Neural progenitor cell (in vitro differentiated cells): Measurements from ENCODE around the gene EIF4G3. TPM values are rescaled to one million over a fixed set of nuclear protein-coding genes. Genes with fewer than 3 reads are reported as not detected.

Experiments
- DNase-seq: peaks from one replicate; pipeline ENCODE4 v3.0.0-alpha.2; 2016; ENCODE audit warnings: low spot score
- H2AFZ ChIP-seq: fragments of 200-600 bp; sonication (generic); replicated peaks from 2 replicates; pipeline ENCODE4 v1.6.1; 2016; ENCODE audit warnings: antibody characterized with exemption
- H3F3A ChIP-seq: fragments of 200-600 bp; sonication (generic); 2 replicates; pipeline ENCODE4 v1.6.1; 2016; ENCODE audit warnings: antibody characterized with exemption, low read depth
- H3K27ac ChIP-seq: fragments of 200-600 bp; sonication (generic); 2 replicates; pipeline ENCODE4 v1.5.1; 2016; ENCODE audit warnings: mild to moderate bottlenecking
- H3K27me3 ChIP-seq: fragments of 200-600 bp; sonication (generic); 2 replicates; pipeline ENCODE4 v1.6.1; 2016; ENCODE audit warnings: mild to moderate bottlenecking, moderate library complexity
- H3K36me3 ChIP-seq: fragments of 200-600 bp; sonication (generic); 2 replicates; pipeline ENCODE4 v1.5.1; 2016
- H3K4me1 ChIP-seq: fragments of 200-600 bp; sonication (generic); 2 replicates; pipeline ENCODE4 v1.6.1; 2016; ENCODE audit warnings: mixed run types
- H3K4me2 ChIP-seq: fragments of 200-600 bp; sonication (generic); 2 replicates; pipeline ENCODE4 v1.6.1; 2016
- H3K4me3 ChIP-seq: fragments of 200-600 bp; sonication (generic); 2 replicates; pipeline ENCODE4 v1.5.1; 2016
- H3K79me2 ChIP-seq: fragments of 200-600 bp; sonication (generic); 2 replicates; pipeline ENCODE4 v1.6.1; 2016; ENCODE audit warnings: low read depth
- H3K9ac ChIP-seq: fragments of 200-600 bp; sonication (generic); 2 replicates; pipeline ENCODE4 v1.6.1; 2016
- H3K9me3 ChIP-seq: fragments of 200-600 bp; sonication (generic); 2 replicates; pipeline ENCODE4 v1.5.1; 2016; ENCODE audit warnings: low read depth
- H4K20me1 ChIP-seq: fragments of 200-600 bp; sonication (generic); 2 replicates; pipeline ENCODE4 v1.6.1; 2016; ENCODE audit warnings: low read depth
- H3K27ac Mint-ChIP-seq: 3 replicates; pipeline ENCODE4 v1.8.0; 2021; ENCODE audit warnings: mixed read lengths
- H3K27me3 Mint-ChIP-seq: 2 replicates; pipeline ENCODE4 v1.8.0; 2022; ENCODE audit warnings: low read depth, mild to moderate bottlenecking, inconsistent platforms, moderate library complexity, mixed read lengths; ENCODE audit not compliant: insufficient read depth
- H3K36me3 Mint-ChIP-seq: 3 replicates; pipeline ENCODE4 v1.8.0; 2021; ENCODE audit warnings: mixed read lengths
- H3K4me1 Mint-ChIP-seq: 3 replicates; pipeline ENCODE4 v1.8.0; 2021; ENCODE audit warnings: mixed read lengths
- H3K4me3 Mint-ChIP-seq: 3 replicates; pipeline ENCODE4 v1.8.0; 2021; ENCODE audit warnings: mild to moderate bottlenecking, moderate library complexity, mixed read lengths
- H3K9me3 Mint-ChIP-seq: 3 replicates; pipeline ENCODE4 v1.8.0; 2020; ENCODE audit warnings: mixed read lengths
- CTCF ChIP-seq: fragments of 200-600 bp; sonication (generic); IDR thresholded peaks from 2 replicates; pipeline ENCODE4 v1.5.1; 2017; ENCODE audit warnings: antibody characterized with exemption, mild to moderate bottlenecking
- EZH2 ChIP-seq: fragments of 200-600 bp; sonication (generic); IDR thresholded peaks from 2 replicates; pipeline ENCODE4 v1.6.1; 2017; ENCODE audit warnings: antibody characterized with exemption, mild to moderate bottlenecking, moderate library complexity
- EZH2phosphoT487 ChIP-seq: fragments of 200-600 bp; sonication (generic); IDR thresholded peaks from 2 replicates; pipeline ENCODE4 v1.6.1; 2017; ENCODE audit warnings: antibody characterized with exemption
- total RNA-seq: library from RNA; depleted of rRNA; stranded (reverse); fragments of >200 nt; gene quantifications from 2 replicates; pipeline ENCODE4 v1.2.3, GENCODE V29; 2015; ENCODE audit warnings: low replicate concordance

Gene EIF4G3
- total RNA-seq, 1 donor from 2014 or later: 73.4 TPM

DNA sequence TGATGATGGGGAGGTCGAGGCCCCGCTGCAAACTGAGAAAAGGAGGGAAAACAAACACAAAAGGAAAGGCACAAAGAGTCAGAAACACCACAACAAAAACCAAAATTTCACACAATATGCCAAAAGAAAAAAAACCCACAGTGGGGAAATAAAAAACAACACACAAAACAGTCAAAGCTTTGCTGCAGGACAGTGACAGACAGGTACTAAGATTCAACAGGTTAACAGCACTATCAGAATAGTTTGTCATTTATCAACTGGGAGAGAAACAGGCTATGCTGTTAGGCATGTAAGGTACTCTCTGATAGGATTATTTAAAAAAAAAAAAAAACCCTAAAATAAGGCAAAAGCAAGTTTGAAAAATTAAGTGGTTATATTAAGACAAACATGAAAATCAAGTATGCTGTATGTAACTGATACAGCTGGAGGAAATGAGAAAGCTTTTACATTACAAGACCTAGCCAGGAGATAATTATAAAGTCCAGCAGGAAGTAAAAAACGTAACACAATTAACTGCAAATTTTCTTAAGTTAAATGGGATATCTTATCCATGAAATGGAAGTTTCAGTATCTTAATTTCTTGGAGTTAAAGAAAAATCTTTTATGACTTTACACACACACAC, 179.0 kb downstream of the EIF4G3 start:
- DNase-seq: no peak
- Histone ChIP-seq H3K79me2 (peaks cover 46% of the 10 kb centered on the region), H3K4me2 (no peak overlapping the region), H3K27ac (no peak overlapping the region), H3K9ac (no peak overlapping the region), H3K36me3 (no peaks in the 10 kb centered on the region), H2AFZ (no peak overlapping the region), H3F3A (peaks cover 13% of the 10 kb centered on the region), H3K9me3 (no peaks in the 10 kb centered on the region), H3K27me3 (no peaks in the 10 kb centered on the region), H3K4me3 (no peak overlapping the region), H4K20me1 (peaks cover 28% of the 10 kb centered on the region), H3K4me1 (peaks cover 46% of the 10 kb centered on the region)
- Mint-ChIP-seq H3K27me3 (no peaks in the 10 kb centered on the region), H3K4me1 (peaks cover 14% of the 10 kb centered on the region), H3K36me3 (peaks cover 10% of the 10 kb centered on the region), H3K9me3 (no peaks in the 10 kb centered on the region), H3K4me3 (no peak overlapping the region), H3K27ac (no peak overlapping the region)
- TF ChIP-seq EZH2phosphoT487 (no peak), CTCF (no peak), EZH2 (no peak)

DNA sequence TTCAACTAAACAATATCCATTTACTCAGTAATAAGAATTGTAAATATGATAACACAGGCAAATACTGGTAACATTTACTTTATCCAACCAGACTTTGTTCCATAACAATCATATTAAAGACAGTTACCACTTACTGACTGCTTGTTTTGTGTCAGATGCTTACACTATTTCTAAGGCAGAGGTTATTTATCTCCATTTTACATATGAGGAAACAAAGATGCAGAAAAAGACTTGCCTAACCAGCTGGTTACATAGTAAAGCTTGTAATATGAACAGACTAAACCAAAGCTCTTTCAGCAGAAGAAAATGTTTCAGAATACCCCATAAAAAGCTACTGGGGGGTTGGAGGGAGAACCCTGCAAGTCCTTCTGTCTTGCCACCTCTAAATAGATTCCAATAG, 180.1 kb downstream of the EIF4G3 start:
- Histone ChIP-seq H4K20me1 (peaks cover 22% of the 10 kb centered on the region), H3K4me1 (peaks cover 37% of the 10 kb centered on the region), H3K79me2 (peaks cover 47% of the 10 kb centered on the region), H3K4me2 (no peak overlapping the region), H3K9ac (no peak overlapping the region), H3K4me3 (no peak overlapping the region), H3F3A (peaks cover 5% of the 10 kb centered on the region), H3K9me3 (no peaks in the 10 kb centered on the region), H3K36me3 (no peaks in the 10 kb centered on the region), H2AFZ (no peak overlapping the region), H3K27me3 (no peaks in the 10 kb centered on the region), H3K27ac (no peak overlapping the region)
- Mint-ChIP-seq H3K27ac (no peak overlapping the region), H3K4me1 (peaks cover 18% of the 10 kb centered on the region), H3K4me3 (no peak overlapping the region), H3K27me3 (no peaks in the 10 kb centered on the region), H3K9me3 (no peaks in the 10 kb centered on the region), H3K36me3 (peaks cover 10% of the 10 kb centered on the region)
- no peak for TF ChIP-seq EZH2
- no peak for TF ChIP-seq EZH2phosphoT487
- no peak for TF ChIP-seq CTCF
- DNase-seq: no peak

- H2AFZ ChIP-seq: no peak overlapping the region
- TF ChIP-seq EZH2phosphoT487 (no peak), CTCF (no peak), EZH2 (no peak)
- no peaks in the 10 kb centered on the region for H3K36me3 ChIP-seq
- H3F3A ChIP-seq: peaks cover 5% of the 10 kb centered on the region
- Mint-ChIP-seq H3K9me3 (no peaks in the 10 kb centered on the region), H3K27me3 (no peaks in the 10 kb centered on the region), H3K4me3 (no peak overlapping the region), H3K27ac (no peak overlapping the region), H3K4me1 (peaks cover 18% of the 10 kb centered on the region), H3K36me3 (peaks cover 2% of the 10 kb centered on the region)
- peak overlapping the region; percentile 0 for H3K27ac ChIP-seq
- H3K4me3 ChIP-seq: no peak overlapping the region
- H3K79me2 ChIP-seq: peaks cover 48% of the 10 kb centered on the region
- no peaks in the 10 kb centered on the region for H3K27me3 ChIP-seq
- H3K4me1 ChIP-seq: peaks cover 27% of the 10 kb centered on the region
- no peak overlapping the region for H3K9ac ChIP-seq
- peaks cover 12% of the 10 kb centered on the region for H4K20me1 ChIP-seq
- no peak overlapping the region for H3K4me2 ChIP-seq
- H3K9me3 ChIP-seq: no peaks in the 10 kb centered on the region
- DNase-seq: no peak
Observed at GRCh38 chr1:20993716-20994575, 182.8 kb downstream of the EIF4G3 start.
